EL (cell line): ENCODE results near the gene SNPH.

Experiments
- DNase-seq: peaks from one replicate; pipeline ENCODE4 v3.0.0-alpha.2; 2016

SNPH gene

DNA sequence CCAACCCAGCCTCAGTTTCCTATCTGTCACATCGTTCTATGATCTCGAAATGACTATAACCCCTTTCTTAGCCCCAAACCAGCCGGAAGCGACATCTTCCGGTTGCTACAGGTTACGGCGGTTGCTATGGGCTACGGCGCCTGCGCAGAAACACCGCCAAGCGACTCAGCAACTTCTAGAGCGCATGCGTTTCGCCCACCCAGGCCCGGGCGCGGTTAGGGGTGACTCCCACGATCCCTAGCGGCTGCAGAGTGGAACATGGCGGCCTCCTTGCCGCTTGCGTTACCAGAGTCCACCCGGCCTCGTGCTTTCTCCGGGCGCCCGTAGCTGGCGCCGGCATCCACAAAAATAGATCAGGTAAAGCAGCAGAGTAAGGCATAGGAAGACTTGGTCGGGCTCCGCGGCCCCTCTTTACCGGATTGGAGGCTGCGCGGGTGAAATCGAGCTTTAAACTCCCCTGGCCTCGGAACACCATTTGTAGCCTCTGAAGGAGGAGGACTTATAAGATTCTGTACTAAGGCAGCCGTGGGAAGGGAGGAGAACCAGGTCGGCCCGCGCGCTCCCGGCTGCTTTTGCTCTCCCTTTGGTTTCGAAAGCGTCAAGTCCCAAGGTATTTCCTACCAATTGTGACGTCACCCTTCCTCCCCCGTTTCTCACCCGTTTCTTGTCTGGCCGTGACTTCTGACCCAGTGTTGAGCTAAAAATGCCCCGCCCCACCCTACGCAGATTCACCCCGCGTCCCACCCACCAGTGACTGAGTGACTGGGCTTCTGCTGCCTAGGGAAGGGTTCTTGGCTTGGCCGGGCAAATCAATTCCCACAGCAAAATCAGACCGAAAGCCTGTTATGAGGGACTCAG, 59.3 kb downstream of the SNPH start:
- DNase-seq = peak; percentile 98

GRCh38 chr20:1326031-1326930, 60.2 kb downstream of the SNPH start:
- no peak for DNase-seq

GRCh38 chr20:1327241-1327653, 61.2 kb downstream of the SNPH start:
- peak; percentile 68 for DNase-seq

- no peak for DNase-seq
These were observed 62.0 kb downstream of the SNPH start for GRCh38 chr20:1327827-1328679.

DNA sequence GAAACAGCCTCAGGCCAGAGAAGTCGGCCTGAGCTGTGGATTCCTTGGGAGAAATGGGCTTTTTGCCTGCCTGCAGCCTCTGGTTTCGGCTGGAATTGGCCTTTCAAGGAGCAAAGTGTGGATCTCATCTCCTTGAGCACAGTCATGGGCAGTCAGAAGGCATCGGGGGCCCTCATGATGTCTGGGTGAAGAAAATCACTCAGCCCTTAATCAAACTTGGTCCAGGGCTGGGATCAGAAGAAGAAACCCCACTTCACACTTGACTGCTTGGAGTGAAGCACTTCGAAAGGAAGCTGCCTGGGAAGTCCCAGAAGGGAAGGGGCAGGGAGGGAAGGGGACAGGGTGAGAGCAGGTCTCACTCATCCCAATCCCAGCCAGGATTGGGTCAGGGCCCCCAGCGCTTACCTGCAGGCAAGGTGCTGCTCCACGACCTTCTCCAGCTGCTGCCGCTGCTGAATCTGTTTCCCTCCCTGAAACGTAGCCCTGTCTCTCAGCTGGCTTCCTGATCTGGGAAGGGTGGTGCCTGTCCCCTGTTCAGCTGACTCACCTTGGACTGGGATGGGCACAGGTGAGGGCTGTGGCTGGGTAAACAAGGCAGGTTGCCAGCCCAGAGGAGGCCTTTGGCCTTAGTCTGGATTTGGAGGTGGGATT, 62.7 kb downstream of the SNPH start, which contains the start of gene SDCBP2:
TSS of gene SDCBP2 (minus strand) at position 460 of the 651 bp plus-strand sequence. CDS start 8,723 bp downstream, outside the sequence.
- no peak for DNase-seq

DNA sequence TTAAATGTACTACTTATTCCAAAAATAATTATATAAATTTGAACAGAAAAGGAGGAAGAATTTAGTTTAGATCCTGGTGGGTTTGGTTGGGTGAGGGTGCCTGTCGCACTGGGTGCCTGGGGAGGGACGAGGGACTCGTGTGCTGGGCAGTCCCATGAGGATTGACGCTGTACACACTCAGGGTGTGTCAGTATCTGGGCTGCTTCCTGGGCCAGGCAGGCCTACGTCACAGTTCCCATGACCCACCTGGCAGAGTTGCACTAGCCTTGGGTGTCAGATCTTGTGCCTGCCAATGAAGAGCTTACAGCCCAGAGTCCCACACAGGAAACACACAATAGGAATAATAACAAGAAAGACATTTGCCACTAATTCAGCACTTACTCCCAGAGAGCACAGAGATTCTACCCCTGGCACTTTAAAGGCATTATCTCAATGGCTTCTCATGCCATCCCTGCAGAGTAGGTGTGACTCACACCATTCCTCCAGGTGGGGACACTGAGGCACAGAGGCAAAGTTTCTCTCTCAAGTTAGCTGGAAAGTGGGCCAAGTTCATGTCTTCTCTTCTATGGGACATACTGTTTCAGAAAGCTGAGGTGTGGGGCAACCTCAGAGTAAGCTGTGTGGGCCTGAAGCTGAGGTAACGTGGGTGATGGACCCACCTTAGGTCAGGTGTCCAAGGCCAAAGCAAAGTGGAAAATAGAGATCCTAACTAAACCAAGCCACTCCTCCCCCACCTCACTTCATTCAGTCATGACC, 64.2 kb downstream of the SNPH start:
- DNase-seq = no peak

DNA sequence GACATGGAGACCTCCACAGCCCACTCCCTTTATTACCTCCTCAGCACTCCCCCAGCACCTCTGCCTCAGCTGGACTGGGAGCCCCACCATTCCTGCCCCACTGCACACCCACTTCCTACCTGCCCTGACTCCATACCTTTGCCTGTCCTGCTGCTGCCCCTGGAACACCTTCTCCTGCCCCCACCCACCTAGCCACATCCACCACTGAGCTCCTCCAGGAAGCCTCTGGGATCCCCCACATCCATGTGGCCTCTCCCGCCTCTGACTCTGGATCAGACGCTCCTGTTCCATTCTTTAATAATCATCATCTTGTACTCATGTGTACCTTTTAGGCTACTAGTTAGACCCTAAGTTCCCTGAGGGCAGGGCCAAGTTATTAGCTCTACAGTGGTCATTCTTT, 65.0 kb downstream of the SNPH start:
- no peak for DNase-seq

- no peak for DNase-seq
These were observed 65.8 kb downstream of the SNPH start for GRCh38 chr20:1331801-1332453.

DNA sequence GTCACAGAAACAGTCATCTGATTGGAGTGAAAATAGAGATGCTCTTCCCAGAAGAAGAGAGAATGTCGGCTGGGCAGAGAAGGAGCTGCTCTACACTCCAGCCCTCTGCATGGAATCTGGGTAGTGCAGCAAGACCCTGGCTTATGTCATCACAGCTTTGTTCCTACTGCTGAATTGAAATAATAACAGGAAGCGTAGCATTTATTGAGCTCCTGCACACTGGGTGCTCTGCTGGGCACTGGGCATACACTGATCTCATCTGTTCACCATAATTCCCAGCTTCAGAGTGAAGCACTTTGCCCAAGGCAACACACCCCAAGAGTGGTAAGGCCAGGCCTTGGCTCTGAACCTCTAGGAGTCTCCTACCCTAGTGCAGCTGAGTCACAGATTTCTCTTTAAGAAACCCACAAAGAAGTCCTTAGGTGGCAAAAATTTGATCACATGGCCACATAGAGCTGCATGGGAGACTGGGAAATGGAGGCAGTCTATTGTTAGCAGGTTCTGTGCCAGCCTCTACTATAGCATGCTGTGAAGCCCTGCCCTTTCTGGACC, 66.7 kb downstream of the SNPH start:
- no peak for DNase-seq

DNA sequence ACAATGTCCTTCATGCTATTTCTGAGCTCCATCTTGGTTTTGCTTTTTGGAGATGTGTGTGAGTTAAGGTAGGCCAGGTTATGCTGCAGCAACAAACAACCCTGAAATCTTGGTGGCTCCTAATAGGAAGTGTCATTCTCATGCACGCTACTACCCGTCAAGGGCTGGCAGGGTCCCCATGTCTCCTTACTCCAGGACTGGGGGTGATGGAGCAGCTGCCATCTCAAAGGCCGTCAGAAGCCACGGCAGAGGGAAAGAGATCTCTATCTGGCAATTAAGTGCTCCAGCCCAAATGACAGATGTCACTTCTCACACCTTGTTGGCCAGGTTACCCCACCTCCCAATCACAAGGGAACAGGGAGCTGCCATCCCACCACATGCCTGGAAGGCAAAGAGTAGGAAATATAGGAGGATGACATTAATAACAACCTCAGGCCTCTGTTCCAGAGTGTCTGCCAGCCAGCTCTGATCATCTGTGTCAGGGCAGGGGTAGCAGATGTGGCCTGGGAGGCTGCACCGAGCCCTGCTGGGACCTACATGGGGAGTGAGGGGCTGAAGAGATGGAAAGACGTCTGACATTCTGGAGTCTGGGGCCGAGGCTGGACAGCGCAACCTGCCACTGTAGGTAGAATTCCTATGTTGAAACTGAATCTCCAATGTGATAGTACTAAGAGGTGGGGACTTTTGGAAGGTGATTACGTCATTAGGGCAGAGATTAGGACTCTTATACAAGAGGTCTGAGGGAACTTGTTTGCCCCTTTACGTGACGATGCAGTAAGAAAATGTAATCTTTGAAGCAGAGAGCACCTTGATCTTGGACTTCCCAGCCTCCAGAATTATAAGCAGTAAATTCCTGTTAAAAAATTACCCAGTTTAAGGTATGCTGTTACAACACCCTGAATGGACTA, 67.6 kb downstream of the SNPH start:
- DNase-seq = no peak

GRCh38 chr20:1334370-1334731, 68.3 kb downstream of the SNPH start:
- DNase-seq = no peak

DNA sequence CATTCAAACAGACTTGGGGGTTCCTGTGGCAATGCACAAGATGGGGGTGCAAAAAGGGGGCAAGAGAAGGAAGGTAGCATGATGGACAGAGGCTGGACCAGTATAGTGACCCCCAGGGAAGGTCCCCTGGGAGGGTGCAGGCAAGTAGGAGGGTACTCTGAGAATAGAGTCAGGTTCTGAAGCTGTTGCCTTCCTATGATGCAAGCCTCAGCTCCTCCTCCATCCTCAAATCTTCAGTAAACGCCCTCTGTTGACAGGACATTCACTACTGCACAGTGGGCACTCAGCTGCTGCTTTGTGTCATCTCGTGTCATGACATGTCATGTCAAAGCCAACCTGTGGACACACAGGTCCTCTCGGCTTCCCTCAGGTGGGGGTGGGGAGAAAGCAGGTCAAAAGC, 68.7 kb downstream of the SNPH start:
- DNase-seq = no peak

GRCh38 chr20:1335961-1336698, 70.0 kb downstream of the SNPH start:
- no peak for DNase-seq

GRCh38 chr20:1336699-1337367, 70.7 kb downstream of the SNPH start:
- DNase-seq = no peak

DNA sequence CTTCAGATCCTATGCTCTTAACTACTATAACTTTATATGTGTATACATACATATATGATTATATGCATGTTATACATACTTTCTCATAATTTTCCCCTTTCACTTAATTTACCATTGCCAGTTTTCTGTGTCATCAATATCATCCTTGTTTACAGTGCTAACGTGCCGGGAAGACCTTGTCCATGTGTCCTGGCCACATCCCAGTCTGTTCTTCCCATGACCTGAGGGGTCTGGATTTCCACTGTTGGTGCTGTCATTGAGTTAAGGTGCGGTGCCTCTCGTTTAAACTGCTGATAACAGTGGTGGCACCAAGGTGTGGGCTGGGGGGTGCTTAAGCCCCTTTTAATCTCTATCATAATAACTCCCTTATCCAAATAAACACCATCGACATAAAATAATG, 71.3 kb downstream of the SNPH start:
- DNase-seq = no peak

GRCh38 chr20:1338096-1338495, 72.0 kb downstream of the SNPH start:
- DNase-seq = no peak

DNA sequence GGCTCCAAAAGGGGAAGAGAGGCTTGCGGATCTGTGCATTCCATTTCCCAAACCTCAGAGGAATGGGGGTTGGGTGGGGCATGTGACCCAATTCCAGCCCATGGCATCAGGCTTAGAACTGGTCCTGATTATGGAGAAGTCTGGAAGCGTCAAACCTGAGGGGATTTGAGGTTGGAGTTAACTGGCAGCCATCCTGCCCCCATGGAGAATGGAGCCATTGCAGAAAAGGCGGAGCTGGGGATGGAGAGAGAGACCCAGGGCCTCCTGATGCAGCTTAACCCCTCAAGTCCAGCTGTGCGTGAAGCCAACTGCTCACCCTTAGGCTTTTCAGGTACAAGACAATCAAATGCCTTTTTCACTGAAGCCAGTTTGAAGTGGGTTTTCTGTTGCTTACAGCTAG, 72.7 kb downstream of the SNPH start:
- DNase-seq = no peak

- peak; percentile 61 for DNase-seq
These were observed 75.6 kb downstream of the SNPH start for GRCh38 chr20:1341561-1342265.
